Astrocyte of the cerebellum (primary cell): Measurements from ENCODE around the gene EDN1.
"Not testable (repeated sequence)": the region's sequence is repeated elsewhere in the genome, so short reads cannot be mapped to it uniquely, and the experiment has no call there.

Experiments
- DNase-seq: peaks from one replicate; pipeline ENCODE4 v3.0.0-alpha.2; 2011; ENCODE audit warnings: low read depth
- H3K4me3 ChIP-seq: 2 replicates; pipeline ENCODE4 v1.5.1; 2011; ENCODE audit warnings: mild to moderate bottlenecking, low read depth, low read length, moderate library complexity
- CTCF ChIP-seq: IDR thresholded peaks from 2 replicates; pipeline ENCODE4 v1.5.1; 2012; ENCODE audit warnings: low read length, low read depth, moderate library complexity, mild to moderate bottlenecking; ENCODE audit errors: missing control alignments
- in situ Hi-C: cut with HindIII; loops from 2 replicates; pipeline ENCODE4 v1.10.0; 2017; ENCODE audit warnings: low sequenced_read_pairs

EDN1 gene

DNA sequence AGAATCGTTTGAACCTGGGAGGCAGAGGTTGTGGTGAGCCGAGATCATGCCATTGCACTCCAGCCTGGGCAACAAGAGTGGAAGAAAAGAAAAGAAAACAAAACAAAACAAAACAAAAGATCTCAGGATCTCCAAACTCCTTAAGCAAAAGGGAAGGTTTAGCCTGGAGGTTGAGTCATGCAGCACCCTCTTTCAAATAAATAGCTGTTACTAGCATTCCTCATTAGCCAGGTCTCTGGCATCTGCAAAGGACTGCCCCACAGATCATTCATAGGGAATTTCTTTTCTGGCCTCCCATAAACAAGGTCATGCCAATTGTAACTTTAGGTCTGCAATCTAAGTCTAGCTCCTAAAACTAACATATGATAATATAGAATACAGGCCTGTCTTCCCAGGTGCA is 37.2 kb downstream of the EDN1 start:
- DNase-seq, result no peak
- no peak overlapping the region for H3K4me3 ChIP-seq
- no peak for TF ChIP-seq CTCF
- in situ Hi-C loops, result no loop called here

DNA sequence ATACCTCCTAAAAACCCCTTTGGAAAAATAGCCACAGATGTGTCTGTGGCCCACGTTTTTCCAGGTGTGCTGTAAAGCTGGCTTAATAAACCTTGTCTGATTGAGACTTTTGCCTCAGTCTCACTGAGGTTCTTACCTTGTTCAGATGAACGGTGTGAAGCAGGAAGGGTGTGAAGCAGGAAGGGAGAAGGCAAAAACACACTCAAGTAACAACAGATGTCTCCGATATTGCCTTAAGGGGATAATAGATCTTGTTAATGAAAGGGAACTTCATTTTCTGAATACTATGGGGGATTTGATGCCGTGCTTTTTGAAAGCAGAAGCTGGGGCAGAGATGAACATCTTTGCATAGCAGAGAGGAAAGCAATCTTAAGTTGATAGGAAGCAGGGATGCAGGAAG is 37.8 kb downstream of the EDN1 start:
- no peak overlapping the region for H3K4me3 ChIP-seq
- no peak for TF ChIP-seq CTCF
- in situ Hi-C loops, result no loop called here
- DNase-seq, result no peak

- no peak overlapping the region for H3K4me3 ChIP-seq
- in situ Hi-C loops, result no loop called here
- no peak for DNase-seq
- no peak for TF ChIP-seq CTCF
Observed at GRCh38 chr6:12328701-12329100, 38.5 kb downstream of the EDN1 start.

- no peak for TF ChIP-seq CTCF
- no peak overlapping the region for H3K4me3 ChIP-seq
- in situ Hi-C loops, result no loop called here
- DNase-seq, result no peak
Observed at GRCh38 chr6:12331474-12331873, 41.3 kb downstream of the EDN1 start.

DNA sequence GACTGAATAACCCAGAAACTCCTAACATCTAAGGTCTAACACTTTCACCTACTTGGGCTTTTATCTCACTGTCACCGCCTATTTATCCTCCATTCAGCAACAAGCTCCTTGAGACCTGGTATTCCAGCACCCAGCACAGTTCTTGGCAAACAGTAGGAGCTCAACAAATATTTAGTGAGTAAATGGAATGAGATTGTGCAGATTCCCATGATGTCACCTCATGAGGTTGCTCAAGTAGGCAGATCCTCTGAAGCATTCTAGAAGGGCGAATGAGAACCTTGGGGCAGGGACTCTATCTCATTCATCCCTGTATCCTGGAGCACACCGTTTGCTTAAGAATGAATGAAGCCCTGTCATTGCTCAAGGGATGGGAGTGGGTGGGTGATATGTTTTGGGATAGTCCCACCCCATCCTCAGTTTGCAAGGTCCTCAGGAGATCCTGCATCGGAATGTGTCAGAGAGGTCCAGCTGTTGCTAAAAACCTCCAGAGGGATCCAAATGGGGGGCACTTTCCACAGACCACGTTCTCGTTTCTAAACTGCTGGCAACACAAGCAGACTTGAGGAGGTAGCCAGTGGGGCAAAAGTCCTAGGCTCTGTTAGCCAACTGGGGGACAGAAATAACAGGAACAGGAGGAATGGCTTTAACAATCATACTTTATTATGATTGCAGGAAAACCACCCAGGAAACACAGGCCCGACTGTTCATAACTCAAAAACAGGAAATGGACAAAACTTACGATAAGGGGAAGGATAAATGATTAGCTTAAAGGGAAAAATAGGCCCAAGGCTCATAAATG is 42.0 kb downstream of the EDN1 start:
- H3K4me3 ChIP-seq, result no peak overlapping the region
- DNase-seq, result no peak
- in situ Hi-C loops, result no loop called here
- no peak for TF ChIP-seq CTCF

DNA sequence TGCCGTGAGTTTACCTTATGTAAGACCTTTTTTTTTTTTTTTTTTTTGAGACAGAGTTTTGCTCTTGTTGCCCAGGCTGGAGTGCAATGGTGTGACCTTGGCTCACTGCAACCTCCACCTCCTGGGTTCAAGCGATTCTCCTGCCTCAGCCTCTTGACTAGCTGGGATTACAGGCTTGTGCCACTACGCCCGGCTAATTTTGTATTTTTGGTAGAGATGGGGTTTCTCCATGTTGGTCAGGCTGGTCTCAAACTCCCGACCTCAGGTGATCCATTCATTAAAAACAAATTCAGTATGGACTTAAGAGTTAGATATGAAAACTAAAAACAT is 42.6 kb downstream of the EDN1 start:
- in situ Hi-C loops, H3K4me3 ChIP-seq, DNase-seq: not testable (repeated sequence)

- in situ Hi-C loops, result no loop called here
Observed at GRCh38 chr6:12333128-12333527, 43.0 kb downstream of the EDN1 start.

More at GRCh38 chr6:12333128-12333527, 43.0 kb downstream of the EDN1 start:
- H3K4me3 ChIP-seq, result no peak overlapping the region
- TF ChIP-seq CTCF, result no peak
- DNase-seq, result no peak
